H9 (cell line): ENCODE results near the gene PTCRA. TPM values are rescaled to one million over a fixed set of nuclear protein-coding genes. Genes with fewer than 3 reads are reported as not detected.
A peak's percentile ranks its signal among the peaks of the same experiment; 100 is the strongest.

ENCODE experiments used
- DNase-seq: peaks from one replicate; pipeline ENCODE4 v3.0.0-alpha.2; 2017
- H2AFZ ChIP-seq: one replicate; pipeline ENCODE4 v1.6.1; 2013; ENCODE audit warnings: mild to moderate bottlenecking, low read length, control low read depth, moderate library complexity
- H2AK5ac ChIP-seq: 2 replicates; pipeline ENCODE4 v1.6.1; 2013; ENCODE audit warnings: low read length, control low read depth, mixed read lengths; ENCODE audit not compliant: insufficient read length
- H2BK120ac ChIP-seq: one replicate; pipeline ENCODE4 v1.6.1; 2013; ENCODE audit warnings: low read depth, mild to moderate bottlenecking, low read length, control low read depth, inconsistent platforms; ENCODE audit not compliant: poor library complexity, severe bottlenecking
- H2BK12ac ChIP-seq: 2 replicates; pipeline ENCODE4 v1.6.1; 2013; ENCODE audit warnings: low read length, control low read depth, mixed read lengths, low read depth; ENCODE audit not compliant: insufficient read length
- H2BK15ac ChIP-seq: 2 replicates; pipeline ENCODE4 v1.6.1; 2013; ENCODE audit warnings: low read depth, low read length, control low read depth
- H2BK20ac ChIP-seq: one replicate; pipeline ENCODE4 v1.6.1; 2013; ENCODE audit warnings: low read depth, mild to moderate bottlenecking, low read length, control low read depth, inconsistent platforms; ENCODE audit not compliant: poor library complexity, severe bottlenecking
- H2BK5ac ChIP-seq: 2 replicates; pipeline ENCODE4 v1.6.1; 2013; ENCODE audit warnings: low read length, control low read depth, mixed read lengths; ENCODE audit not compliant: insufficient read length
- H3K14ac ChIP-seq: 2 replicates; pipeline ENCODE4 v1.6.1; 2013; ENCODE audit warnings: low read length, control low read depth; ENCODE audit not compliant: insufficient read depth
- H3K18ac ChIP-seq: 2 replicates; pipeline ENCODE4 v1.6.1; 2013; ENCODE audit warnings: low read depth, mild to moderate bottlenecking, mixed read lengths, low read length, control low read depth; ENCODE audit not compliant: insufficient read length
- H3K23ac ChIP-seq: 2 replicates; pipeline ENCODE4 v1.6.1; 2013; ENCODE audit warnings: low read length, control low read depth, mixed read lengths, low read depth; ENCODE audit not compliant: insufficient read length
- H3K23me2 ChIP-seq: 2 replicates; pipeline ENCODE4 v1.6.1; 2013; ENCODE audit warnings: low read depth, mild to moderate bottlenecking, mixed read lengths, low read length, control low read depth; ENCODE audit not compliant: insufficient read length, poor library complexity, severe bottlenecking
- H3K27ac ChIP-seq: 2 replicates; pipeline ENCODE4 v1.5.1; 2013; ENCODE audit warnings: low read length, control low read depth, mixed read lengths, low read depth; ENCODE audit not compliant: insufficient read length
- H3K27me3 ChIP-seq: 2 replicates; pipeline ENCODE4 v1.6.1; 2013; ENCODE audit warnings: low read length, control low read depth, inconsistent platforms; ENCODE audit not compliant: insufficient read depth
- H3K4ac ChIP-seq: 2 replicates; pipeline ENCODE4 v1.6.1; 2013; ENCODE audit warnings: low read depth, mild to moderate bottlenecking, control low read depth, inconsistent platforms, low read length, moderate library complexity
- H3K4me1 ChIP-seq: 2 replicates; pipeline ENCODE4 v1.6.1; 2013; ENCODE audit warnings: low read length, control low read depth, inconsistent platforms; ENCODE audit not compliant: insufficient read depth
- H3K4me2 ChIP-seq: 2 replicates; pipeline ENCODE4 v1.6.1; 2013; ENCODE audit warnings: low read length, control low read depth, mixed read lengths; ENCODE audit not compliant: insufficient read length, insufficient read depth
- H3K56ac ChIP-seq: 2 replicates; pipeline ENCODE4 v1.6.1; 2013; ENCODE audit warnings: low read depth, mild to moderate bottlenecking, mixed read lengths, low read length, control low read depth; ENCODE audit not compliant: insufficient read length
- H3K79me1 ChIP-seq: 2 replicates; pipeline ENCODE4 v1.6.1; 2013; ENCODE audit warnings: low read depth, mild to moderate bottlenecking, moderate library complexity, low read length, control low read depth, inconsistent platforms; ENCODE audit not compliant: insufficient read depth, poor library complexity, severe bottlenecking
- H3K79me2 ChIP-seq: 2 replicates; pipeline ENCODE4 v1.6.1; 2013; ENCODE audit warnings: low read length, control low read depth, inconsistent platforms; ENCODE audit not compliant: insufficient read depth
- H3K9ac ChIP-seq: 2 replicates; pipeline ENCODE4 v1.6.1; 2013; ENCODE audit warnings: low read length, control low read depth, mixed read lengths; ENCODE audit not compliant: insufficient read length; ENCODE audit errors: extremely low read depth
- H3K9me3 ChIP-seq: one replicate; pipeline ENCODE4 v1.6.1; 2013; ENCODE audit warnings: low read depth, low read length, inconsistent platforms; ENCODE audit not compliant: control insufficient read depth
- H3T11ph ChIP-seq: one replicate; pipeline ENCODE4 v1.6.1; 2013; ENCODE audit warnings: mild to moderate bottlenecking, low read length, control low read depth, inconsistent platforms
- H4K20me1 ChIP-seq: one replicate; pipeline ENCODE4 v1.6.1; 2013; ENCODE audit not compliant: control insufficient read depth, insufficient read length, insufficient read depth
- H4K5ac ChIP-seq: 2 replicates; pipeline ENCODE4 v1.6.1; 2013; ENCODE audit warnings: low read depth, mild to moderate bottlenecking, mixed read lengths, low read length, control low read depth; ENCODE audit not compliant: insufficient read length
- H4K8ac ChIP-seq: replicated peaks from 2 replicates; pipeline ENCODE4 v1.6.1; 2013; ENCODE audit warnings: low read length, control low read depth, mixed read lengths, low read depth; ENCODE audit not compliant: insufficient read length
- H4K91ac ChIP-seq: 2 replicates; pipeline ENCODE4 v1.6.1; 2013; ENCODE audit warnings: low read depth, mild to moderate bottlenecking, moderate library complexity, mixed read lengths, low read length, control low read depth; ENCODE audit not compliant: insufficient read length
- H3K27ac Mint-ChIP-seq, 3 experiments: 2 replicates in 2 of 3; 3 replicates in 1 of 3; pipeline ENCODE4 v1.8.0; 2020 to 2021; ENCODE audit warnings: mixed read lengths in 3 of 3, mild to moderate bottlenecking in 1 of 3, moderate library complexity in 1 of 3
- H3K27me3 Mint-ChIP-seq: 2 replicates; pipeline ENCODE4 v1.8.0; 2021; ENCODE audit warnings: low read depth, mild to moderate bottlenecking, moderate library complexity, mixed read lengths
- H3K36me3 Mint-ChIP-seq, 3 experiments: 2 replicates in 2 of 3; 3 replicates in 1 of 3; pipeline ENCODE4 v1.8.0; 2020 to 2021; ENCODE audit warnings: low read depth in 3 of 3, mixed read lengths in 3 of 3; ENCODE audit not compliant: insufficient read depth in 1 of 3
- H3K4me1 Mint-ChIP-seq, 2 experiments: 2 replicates each; pipeline ENCODE4 v1.8.0; 2020; ENCODE audit warnings: mixed read lengths in 2 of 2
- H3K4me3 Mint-ChIP-seq, 2 experiments: 2 replicates in 1 of 2; 3 replicates in 1 of 2; pipeline ENCODE4 v1.8.0; 2020 to 2021; ENCODE audit warnings: mild to moderate bottlenecking in 2 of 2, mixed read lengths in 2 of 2, moderate library complexity in 1 of 2
- H3K9me3 Mint-ChIP-seq, 2 experiments: 2 replicates in 1 of 2; 3 replicates in 1 of 2; pipeline ENCODE4 v1.8.0; 2020; ENCODE audit warnings: mild to moderate bottlenecking in 2 of 2, mixed read lengths in 2 of 2, moderate library complexity in 1 of 2
- WGBS: extraction: QIAGEN DNeasy Blood & Tissue Kit; methylation state at CpG from one replicate; pipeline ENCODE4 v1.1.7; 2013; ENCODE audit warnings: missing lambda C conversion rate, low lambda C conversion rate, mixed read lengths; ENCODE audit not compliant: insufficient read length; ENCODE audit errors: extremely low coverage; 5-methylcytosine and 5-hydroxymethylcytosine counted together
- total RNA-seq: library from RNA; stranded (reverse); gene quantifications from 2 replicates; pipeline ENCODE4 v1.2.1, GENCODE V29; 2021
- TF ChIP-seq, protein P1 (sequence below): fragments of 200-600 bp; sonication (generic); conservative IDR thresholded peaks from 3 replicates; pipeline ENCODE4 v1.8.0; 2021; ENCODE audit warnings: antibody characterized with exemption, mild to moderate bottlenecking

Gene PTCRA
- total RNA-seq, 1 experiment from 2014 or later = not detected

DNA sequence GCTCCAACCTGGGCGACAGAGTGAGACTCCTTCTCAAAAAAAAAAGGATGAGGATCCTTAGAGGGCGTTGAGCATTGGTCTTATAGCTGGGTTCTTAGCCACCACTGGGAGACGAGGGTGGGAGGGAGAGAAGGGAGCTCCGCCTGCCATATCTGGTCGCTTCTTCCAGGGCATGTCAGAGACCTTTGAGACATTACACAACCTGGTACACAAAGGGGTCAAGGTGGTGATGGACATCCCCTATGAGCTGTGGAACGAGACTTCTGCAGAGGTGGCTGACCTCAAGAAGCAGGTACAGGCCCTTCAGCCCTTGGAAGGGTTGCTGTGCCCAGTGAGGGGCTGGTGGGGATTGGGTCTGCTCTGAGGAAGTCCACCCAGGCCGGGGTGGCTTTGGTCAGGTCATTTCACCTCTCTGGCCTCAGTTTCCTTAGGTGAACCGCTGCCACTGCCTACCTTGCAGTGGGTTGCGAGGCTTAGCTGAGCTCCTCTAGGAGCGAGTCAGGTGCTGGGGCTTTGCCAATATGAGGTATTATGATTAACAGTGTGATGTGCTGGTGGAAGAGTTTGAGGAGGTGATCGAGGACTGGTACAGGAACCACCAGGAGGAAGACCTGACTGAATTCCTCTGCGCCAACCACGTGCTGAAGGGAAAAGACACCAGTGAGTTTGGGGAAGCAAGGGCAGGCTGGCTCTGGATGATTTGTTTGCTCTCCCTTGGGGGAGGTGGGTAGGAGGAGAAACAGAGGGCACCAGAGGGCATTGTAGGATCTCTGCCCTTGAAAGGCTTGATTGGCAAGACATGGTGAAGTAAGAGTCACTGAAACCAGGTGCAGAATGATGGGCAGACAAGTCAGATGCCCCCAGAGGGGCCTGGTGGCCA lies 21.9 kb downstream of the PTCRA start:
- no peaks in the 10 kb centered on the region for H3K27me3 Mint-ChIP-seq
- TF ChIP-seq, protein P1, sequence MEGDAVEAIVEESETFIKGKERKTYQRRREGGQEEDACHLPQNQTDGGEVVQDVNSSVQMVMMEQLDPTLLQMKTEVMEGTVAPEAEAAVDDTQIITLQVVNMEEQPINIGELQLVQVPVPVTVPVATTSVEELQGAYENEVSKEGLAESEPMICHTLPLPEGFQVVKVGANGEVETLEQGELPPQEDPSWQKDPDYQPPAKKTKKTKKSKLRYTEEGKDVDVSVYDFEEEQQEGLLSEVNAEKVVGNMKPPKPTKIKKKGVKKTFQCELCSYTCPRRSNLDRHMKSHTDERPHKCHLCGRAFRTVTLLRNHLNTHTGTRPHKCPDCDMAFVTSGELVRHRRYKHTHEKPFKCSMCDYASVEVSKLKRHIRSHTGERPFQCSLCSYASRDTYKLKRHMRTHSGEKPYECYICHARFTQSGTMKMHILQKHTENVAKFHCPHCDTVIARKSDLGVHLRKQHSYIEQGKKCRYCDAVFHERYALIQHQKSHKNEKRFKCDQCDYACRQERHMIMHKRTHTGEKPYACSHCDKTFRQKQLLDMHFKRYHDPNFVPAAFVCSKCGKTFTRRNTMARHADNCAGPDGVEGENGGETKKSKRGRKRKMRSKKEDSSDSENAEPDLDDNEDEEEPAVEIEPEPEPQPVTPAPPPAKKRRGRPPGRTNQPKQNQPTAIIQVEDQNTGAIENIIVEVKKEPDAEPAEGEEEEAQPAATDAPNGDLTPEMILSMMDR = no peak
- H3K14ac ChIP-seq = no peak overlapping the region
- H3K36me3 Mint-ChIP-seq = peaks cover 36 to 81% (median 62%) of the 10 kb centered on the region in 3 experiments
- H3K4me2 ChIP-seq = no peak overlapping the region
- H3T11ph ChIP-seq = no peak overlapping the region
- H3K56ac ChIP-seq = no peak overlapping the region
- H2BK12ac ChIP-seq = no peak overlapping the region
- no peaks in the 10 kb centered on the region for H3K27me3 ChIP-seq
- no peak overlapping the region for H3K18ac ChIP-seq
- no peaks in the 10 kb centered on the region for H3K9me3 ChIP-seq
- no peak overlapping the region for H4K8ac ChIP-seq
- no peaks in the 10 kb centered on the region for H3K4me1 ChIP-seq
- H2BK120ac ChIP-seq = no peak overlapping the region
- DNase-seq = no peak
- H3K27ac Mint-ChIP-seq = peak overlapping the region in 1 of 3 experiments; percentile 50; a peak in 3 of 7 replicates
- no peak overlapping the region for H2AK5ac ChIP-seq
- H3K79me1 ChIP-seq = no peaks in the 10 kb centered on the region
- no peaks in the 10 kb centered on the region; a peak in 1 of 5 replicates for H3K9me3 Mint-ChIP-seq
- no peak overlapping the region for H3K4ac ChIP-seq
- H4K20me1 ChIP-seq = peaks cover 2% of the 10 kb centered on the region
- H3K27ac ChIP-seq = no peak overlapping the region
- H2BK20ac ChIP-seq = no peak overlapping the region
- H3K4me1 Mint-ChIP-seq = peaks cover 11 to 14% of the 10 kb centered on the region in 2 experiments
- no peak overlapping the region for H2BK15ac ChIP-seq
- no peak overlapping the region for H3K9ac ChIP-seq
- H3K23ac ChIP-seq = no peak overlapping the region
- no peak overlapping the region for H3K4me3 Mint-ChIP-seq
- H4K5ac ChIP-seq = no peak overlapping the region
- H2BK5ac ChIP-seq = no peak overlapping the region
- H3K79me2 ChIP-seq = peaks cover 2% of the 10 kb centered on the region; the same call in 1 of the 2 replicates
- no peak overlapping the region for H4K91ac ChIP-seq
- no CpG with 5 or more reads among the region's 13 CpGs for WGBS
- no peak overlapping the region for H2AFZ ChIP-seq
- H3K23me2 ChIP-seq = no peaks in the 10 kb centered on the region
